Glutamatergic neuron (in vitro differentiated cells): Measurements from ENCODE around the gene TM9SF3. TPM values are rescaled to one million over a fixed set of nuclear protein-coding genes. Genes with fewer than 3 reads are reported as not detected.

Source experiments
- DNase-seq: peaks from one replicate; pipeline ENCODE4 v3.0.0; 2022
- H3K27ac Mint-ChIP-seq: one replicate; pipeline ENCODE4 v1.8.0; 2020; ENCODE audit warnings: mild to moderate bottlenecking, mixed read lengths, inconsistent platforms; ENCODE audit not compliant: unreplicated experiment
- H3K27me3 Mint-ChIP-seq: one replicate; pipeline ENCODE4 v1.8.0; 2020; ENCODE audit warnings: mild to moderate bottlenecking, moderate library complexity, mixed read lengths, inconsistent platforms; ENCODE audit not compliant: unreplicated experiment
- H3K36me3 Mint-ChIP-seq: one replicate; pipeline ENCODE4 v1.8.0; 2020; ENCODE audit warnings: mild to moderate bottlenecking, mixed read lengths, inconsistent platforms; ENCODE audit not compliant: unreplicated experiment
- H3K4me1 Mint-ChIP-seq: one replicate; pipeline ENCODE4 v1.8.0; 2020; ENCODE audit warnings: mild to moderate bottlenecking, low read depth, mixed read lengths, inconsistent platforms; ENCODE audit not compliant: unreplicated experiment
- H3K4me3 Mint-ChIP-seq: one replicate; pipeline ENCODE4 v1.8.0; 2020; ENCODE audit warnings: mild to moderate bottlenecking, mixed read lengths, inconsistent platforms; ENCODE audit not compliant: unreplicated experiment
- H3K9me3 Mint-ChIP-seq: one replicate; pipeline ENCODE4 v1.8.0; 2020; ENCODE audit warnings: mild to moderate bottlenecking, moderate library complexity, mixed read lengths, inconsistent platforms; ENCODE audit not compliant: unreplicated experiment
- total RNA-seq: library from RNA; stranded (reverse); fragmentation: NEBNext Ultra II Directional; extraction: Animal tissue kit (Norgen Biotek cat#: 25700); gene quantifications from one replicate; pipeline ENCODE4 v1.2.1, GENCODE V29; 2021; ENCODE audit not compliant: unreplicated experiment
- TF ChIP-seq, protein P1 (sequence below): fragments of 200-600 bp; sonication (generic); IDR thresholded peaks from one replicate; pipeline ENCODE4 v1.5.0; 2021; ENCODE audit not compliant: partially characterized antibody, unreplicated experiment

Gene TM9SF3
- total RNA-seq, 1 donor from 2014 or later, result 99.1 TPM

DNA sequence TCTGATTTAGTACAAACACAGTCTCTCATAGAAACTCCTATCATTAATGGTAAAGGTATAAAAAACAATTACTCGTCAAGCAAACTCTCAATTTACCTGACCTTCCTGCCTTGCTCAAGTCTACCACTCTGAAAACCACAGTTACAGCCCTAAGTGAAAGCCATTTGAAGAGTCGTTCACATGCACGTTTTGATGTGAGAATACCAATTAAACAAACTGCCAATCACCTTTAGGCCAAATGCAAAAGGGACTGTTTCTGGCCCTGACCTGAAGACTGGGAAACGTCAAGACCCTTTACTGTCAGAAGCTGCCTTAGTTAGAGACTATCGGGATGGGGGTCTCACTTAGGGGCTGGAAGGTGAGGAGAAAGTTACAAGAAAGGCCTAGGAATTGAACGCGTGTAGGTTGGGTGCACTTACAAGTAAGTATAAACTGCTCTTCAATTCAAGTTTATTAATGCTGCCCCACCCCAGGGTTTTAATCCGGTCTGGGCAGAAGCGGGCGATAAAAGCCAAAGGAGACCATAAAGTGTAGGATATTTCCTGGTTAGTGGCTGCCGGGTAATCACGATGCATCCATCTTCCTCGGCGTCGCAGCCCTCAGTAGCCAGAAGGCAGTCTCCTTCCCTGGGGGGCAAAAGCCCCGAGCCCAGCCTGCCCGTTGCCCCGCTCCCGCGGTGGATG, 935 bp downstream of the TM9SF3 start:
- Mint-ChIP-seq H3K4me1 (peaks cover 2% of the 10 kb centered on the region), H3K27ac (peak overlapping the region; percentile 87), H3K36me3 (no peaks in the 10 kb centered on the region), H3K4me3 (peak overlapping the region; percentile 90), H3K27me3 (no peaks in the 10 kb centered on the region), H3K9me3 (peaks cover 6% of the 10 kb centered on the region)
- TF ChIP-seq, protein P1, sequence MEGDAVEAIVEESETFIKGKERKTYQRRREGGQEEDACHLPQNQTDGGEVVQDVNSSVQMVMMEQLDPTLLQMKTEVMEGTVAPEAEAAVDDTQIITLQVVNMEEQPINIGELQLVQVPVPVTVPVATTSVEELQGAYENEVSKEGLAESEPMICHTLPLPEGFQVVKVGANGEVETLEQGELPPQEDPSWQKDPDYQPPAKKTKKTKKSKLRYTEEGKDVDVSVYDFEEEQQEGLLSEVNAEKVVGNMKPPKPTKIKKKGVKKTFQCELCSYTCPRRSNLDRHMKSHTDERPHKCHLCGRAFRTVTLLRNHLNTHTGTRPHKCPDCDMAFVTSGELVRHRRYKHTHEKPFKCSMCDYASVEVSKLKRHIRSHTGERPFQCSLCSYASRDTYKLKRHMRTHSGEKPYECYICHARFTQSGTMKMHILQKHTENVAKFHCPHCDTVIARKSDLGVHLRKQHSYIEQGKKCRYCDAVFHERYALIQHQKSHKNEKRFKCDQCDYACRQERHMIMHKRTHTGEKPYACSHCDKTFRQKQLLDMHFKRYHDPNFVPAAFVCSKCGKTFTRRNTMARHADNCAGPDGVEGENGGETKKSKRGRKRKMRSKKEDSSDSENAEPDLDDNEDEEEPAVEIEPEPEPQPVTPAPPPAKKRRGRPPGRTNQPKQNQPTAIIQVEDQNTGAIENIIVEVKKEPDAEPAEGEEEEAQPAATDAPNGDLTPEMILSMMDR, result no peak
- DNase-seq, result no peak

DNA sequence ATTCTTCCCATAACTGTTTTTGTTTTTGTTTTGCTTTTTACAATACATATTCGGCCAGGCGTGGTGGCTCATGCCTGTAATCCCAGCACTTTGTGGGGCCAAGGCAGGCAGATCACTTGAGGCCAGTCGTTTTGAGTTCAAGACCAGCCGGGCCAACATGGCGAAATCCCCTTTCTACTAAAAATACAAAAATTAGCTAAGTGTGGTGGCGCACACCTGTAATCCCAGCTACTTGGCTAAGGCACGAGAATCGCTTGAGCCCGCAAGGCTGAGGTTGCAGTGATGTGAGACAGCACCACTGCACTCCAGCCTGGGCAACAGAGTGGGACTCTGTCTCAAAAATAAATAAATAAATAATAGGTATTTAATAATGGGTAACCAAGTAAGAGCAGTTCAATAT, 2.3 kb downstream of the TM9SF3 start:
- H3K36me3 Mint-ChIP-seq, result no peaks in the 10 kb centered on the region
- peaks cover 2% of the 10 kb centered on the region for H3K4me1 Mint-ChIP-seq
- TF ChIP-seq, protein P1, result no peak
- H3K27ac Mint-ChIP-seq, result no peak overlapping the region
- peaks cover 6% of the 10 kb centered on the region for H3K9me3 Mint-ChIP-seq
- no peak for DNase-seq
- H3K4me3 Mint-ChIP-seq, result no peak overlapping the region
- H3K27me3 Mint-ChIP-seq, result peaks cover 2% of the 10 kb centered on the region

DNA sequence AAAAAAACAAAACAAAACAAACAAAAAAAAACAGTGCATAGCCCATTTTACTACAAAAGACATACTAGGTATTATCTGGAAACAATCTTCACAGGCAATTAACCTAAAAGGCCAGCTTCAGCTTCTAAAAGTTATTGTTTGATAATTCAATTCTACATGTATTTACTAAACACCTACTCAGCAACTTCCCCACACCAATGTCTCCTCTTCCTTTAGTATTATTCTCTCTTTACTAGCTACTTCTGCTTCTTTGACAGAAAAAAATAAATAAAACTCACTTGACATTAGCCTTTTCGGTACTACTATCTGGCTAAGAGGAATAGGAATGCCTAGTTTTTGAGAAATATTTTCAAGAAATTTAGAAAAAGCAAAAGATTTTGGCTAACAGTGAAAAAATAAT, 2.8 kb downstream of the TM9SF3 start:
- H3K27ac Mint-ChIP-seq, result no peak overlapping the region
- peaks cover 2% of the 10 kb centered on the region for H3K27me3 Mint-ChIP-seq
- H3K9me3 Mint-ChIP-seq, result peaks cover 6% of the 10 kb centered on the region
- H3K4me3 Mint-ChIP-seq, result peak overlapping the region; percentile 5
- no peak for DNase-seq
- H3K36me3 Mint-ChIP-seq, result no peaks in the 10 kb centered on the region
- TF ChIP-seq, protein P1, result no peak
- H3K4me1 Mint-ChIP-seq, result peaks cover 2% of the 10 kb centered on the region

DNA sequence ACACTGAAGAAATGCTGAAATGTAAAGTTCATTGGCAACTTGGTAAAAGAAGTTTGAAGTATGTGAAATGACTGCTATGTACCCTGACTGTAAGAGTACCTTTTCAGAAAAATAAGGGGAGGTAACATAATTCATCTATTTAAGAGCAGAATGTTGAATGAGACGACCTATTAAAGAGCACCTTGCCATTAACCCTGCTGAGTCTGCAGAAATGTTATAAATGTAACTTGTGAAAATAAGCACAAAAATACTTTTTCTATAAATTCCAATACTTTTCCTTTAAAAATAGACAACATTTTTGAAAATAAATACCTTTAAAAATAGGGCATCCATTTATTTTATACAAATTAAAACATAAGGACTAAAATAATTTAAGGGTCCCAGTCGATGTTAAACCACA, 7.7 kb downstream of the TM9SF3 start:
- H3K27me3 Mint-ChIP-seq, result peaks cover 2% of the 10 kb centered on the region
- H3K4me1 Mint-ChIP-seq, result peaks cover 2% of the 10 kb centered on the region
- TF ChIP-seq, protein P1, result no peak
- no peak overlapping the region for H3K4me3 Mint-ChIP-seq
- H3K9me3 Mint-ChIP-seq, result no peaks in the 10 kb centered on the region
- H3K36me3 Mint-ChIP-seq, result no peaks in the 10 kb centered on the region
- H3K27ac Mint-ChIP-seq, result no peak overlapping the region
- no peak for DNase-seq

DNA sequence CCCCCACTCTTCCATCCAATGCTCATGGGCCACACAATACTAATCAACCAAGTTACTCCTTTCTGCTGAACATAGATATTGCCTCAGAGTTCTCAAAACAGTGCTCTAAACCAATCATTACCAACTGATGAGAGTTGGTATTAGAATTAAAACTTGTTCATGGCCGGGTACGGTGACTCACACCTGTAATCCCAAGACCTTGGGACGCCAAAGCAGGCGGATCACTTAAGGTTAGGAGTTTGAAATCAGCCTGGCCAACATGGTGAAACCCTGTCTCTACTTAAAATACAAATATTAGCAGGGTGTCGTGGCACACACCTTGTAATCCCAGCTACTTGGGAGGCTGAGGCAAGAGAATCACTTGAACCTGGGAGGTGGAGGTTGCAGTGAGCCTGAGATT, 8.2 kb downstream of the TM9SF3 start:
- Mint-ChIP-seq H3K27ac (no peak overlapping the region), H3K36me3 (no peaks in the 10 kb centered on the region), H3K4me1 (peaks cover 2% of the 10 kb centered on the region), H3K4me3 (no peak overlapping the region), H3K9me3 (no peaks in the 10 kb centered on the region), H3K27me3 (peaks cover 2% of the 10 kb centered on the region)
- no peak for DNase-seq
- TF ChIP-seq, protein P1, result no peak
